ENCODE results near the gene SCAMP1.
A peak's percentile ranks its signal among the peaks of the same experiment; 100 is the strongest.

Gene SCAMP1

DNA sequence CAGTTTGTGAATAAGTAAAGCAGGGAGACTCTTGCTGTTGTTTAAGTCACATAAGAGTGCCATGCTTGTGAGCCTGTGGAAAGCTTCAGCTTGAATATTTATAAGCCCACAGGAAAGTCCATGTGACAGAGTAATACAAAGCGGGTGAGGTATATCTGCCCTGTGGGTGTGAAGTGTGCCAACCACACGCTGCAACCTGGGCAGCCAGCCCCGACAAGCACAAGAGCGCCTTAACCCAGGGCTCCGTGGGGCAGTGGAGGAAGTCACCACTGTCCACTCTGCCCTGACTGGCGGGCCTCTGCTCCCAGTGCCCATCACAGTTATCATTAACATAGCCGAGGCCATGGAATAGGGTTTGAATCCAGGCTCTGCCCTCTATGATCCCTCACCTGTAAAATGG lies 132.2 kb downstream of the SCAMP1 start:
- H3K9me3 Mint-ChIP-seq: no peaks in the 10 kb centered on the region
- H3K27ac Mint-ChIP-seq: no peak overlapping the region
- TF ChIP-seq, protein P1, sequence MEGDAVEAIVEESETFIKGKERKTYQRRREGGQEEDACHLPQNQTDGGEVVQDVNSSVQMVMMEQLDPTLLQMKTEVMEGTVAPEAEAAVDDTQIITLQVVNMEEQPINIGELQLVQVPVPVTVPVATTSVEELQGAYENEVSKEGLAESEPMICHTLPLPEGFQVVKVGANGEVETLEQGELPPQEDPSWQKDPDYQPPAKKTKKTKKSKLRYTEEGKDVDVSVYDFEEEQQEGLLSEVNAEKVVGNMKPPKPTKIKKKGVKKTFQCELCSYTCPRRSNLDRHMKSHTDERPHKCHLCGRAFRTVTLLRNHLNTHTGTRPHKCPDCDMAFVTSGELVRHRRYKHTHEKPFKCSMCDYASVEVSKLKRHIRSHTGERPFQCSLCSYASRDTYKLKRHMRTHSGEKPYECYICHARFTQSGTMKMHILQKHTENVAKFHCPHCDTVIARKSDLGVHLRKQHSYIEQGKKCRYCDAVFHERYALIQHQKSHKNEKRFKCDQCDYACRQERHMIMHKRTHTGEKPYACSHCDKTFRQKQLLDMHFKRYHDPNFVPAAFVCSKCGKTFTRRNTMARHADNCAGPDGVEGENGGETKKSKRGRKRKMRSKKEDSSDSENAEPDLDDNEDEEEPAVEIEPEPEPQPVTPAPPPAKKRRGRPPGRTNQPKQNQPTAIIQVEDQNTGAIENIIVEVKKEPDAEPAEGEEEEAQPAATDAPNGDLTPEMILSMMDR (IDR thresholded peaks at IDR 0.05): no peak
- H3K4me3 Mint-ChIP-seq: no peak overlapping the region
- no peaks in the 10 kb centered on the region for H3K27me3 Mint-ChIP-seq (ENCODE audit: low read depth, poor library complexity)
- peaks cover 62% of the 10 kb centered on the region for H3K4me1 Mint-ChIP-seq
- no peak for DNase-seq
- peaks cover 74% of the 10 kb centered on the region for H3K36me3 Mint-ChIP-seq (ENCODE audit: low read depth)

- H3K27me3 Mint-ChIP-seq (ENCODE audit: low read depth, poor library complexity): no peaks in the 10 kb centered on the region
- TF ChIP-seq, protein P1 (IDR thresholded peaks at IDR 0.05): no peak
- no peak for DNase-seq
- H3K36me3 Mint-ChIP-seq (ENCODE audit: low read depth): peaks cover 74% of the 10 kb centered on the region
- H3K9me3 Mint-ChIP-seq: no peaks in the 10 kb centered on the region
- H3K4me1 Mint-ChIP-seq: peaks cover 84% of the 10 kb centered on the region
- H3K4me3 Mint-ChIP-seq: no peak overlapping the region
- peak overlapping the region; percentile 97 for H3K27ac Mint-ChIP-seq
These were observed 135.4 kb downstream of the SCAMP1 start for GRCh38 chr5:78495800-78496199.

- Mint-ChIP-seq H3K9me3 (no peaks in the 10 kb centered on the region), H3K4me3 (no peak overlapping the region), H3K27me3 (ENCODE audit: low read depth, poor library complexity) (no peaks in the 10 kb centered on the region), H3K36me3 (ENCODE audit: low read depth) (peaks cover 74% of the 10 kb centered on the region), H3K4me1 (peaks cover 81% of the 10 kb centered on the region), H3K27ac (peak overlapping the region; percentile 97)
- DNase-seq: no peak
- TF ChIP-seq, protein P1 (IDR thresholded peaks at IDR 0.05): no peak
These were observed 136.0 kb downstream of the SCAMP1 start for GRCh38 chr5:78496373-78496772.

- Mint-ChIP-seq H3K4me1 (peaks cover 86% of the 10 kb centered on the region), H3K9me3 (no peaks in the 10 kb centered on the region), H3K36me3 (ENCODE audit: low read depth) (peaks cover 76% of the 10 kb centered on the region), H3K27me3 (ENCODE audit: low read depth, poor library complexity) (no peaks in the 10 kb centered on the region), H3K4me3 (no peak overlapping the region), H3K27ac (peak overlapping the region; percentile 97)
- no peak for DNase-seq
- TF ChIP-seq, protein P1 (IDR thresholded peaks at IDR 0.05): no peak
These were observed 137.4 kb downstream of the SCAMP1 start for GRCh38 chr5:78497573-78498533.

- peaks cover 70% of the 10 kb centered on the region for H3K36me3 Mint-ChIP-seq (ENCODE audit: low read depth)
- no peak overlapping the region for H3K4me3 Mint-ChIP-seq
- TF ChIP-seq, protein P1 (IDR thresholded peaks at IDR 0.05): no peak
- no peak for DNase-seq
- H3K27me3 Mint-ChIP-seq (ENCODE audit: low read depth, poor library complexity): no peaks in the 10 kb centered on the region
- no peaks in the 10 kb centered on the region for H3K9me3 Mint-ChIP-seq
- H3K27ac Mint-ChIP-seq: peak overlapping the region; percentile 52
- peaks cover 88% of the 10 kb centered on the region for H3K4me1 Mint-ChIP-seq
These were observed 139.1 kb downstream of the SCAMP1 start for GRCh38 chr5:78499485-78499884.
